HG02981 (cell line): Measurements from ENCODE around the gene PSMB7.

Source experiments
- ATAC-seq: cut with Tn5 transposase; IDR thresholded peaks from one replicate; pipeline ENCODE4 v1.9.1; 2021; ENCODE audit warnings: mild to moderate bottlenecking, moderate library complexity; ENCODE audit not compliant: unreplicated experiment

PSMB7 gene

DNA sequence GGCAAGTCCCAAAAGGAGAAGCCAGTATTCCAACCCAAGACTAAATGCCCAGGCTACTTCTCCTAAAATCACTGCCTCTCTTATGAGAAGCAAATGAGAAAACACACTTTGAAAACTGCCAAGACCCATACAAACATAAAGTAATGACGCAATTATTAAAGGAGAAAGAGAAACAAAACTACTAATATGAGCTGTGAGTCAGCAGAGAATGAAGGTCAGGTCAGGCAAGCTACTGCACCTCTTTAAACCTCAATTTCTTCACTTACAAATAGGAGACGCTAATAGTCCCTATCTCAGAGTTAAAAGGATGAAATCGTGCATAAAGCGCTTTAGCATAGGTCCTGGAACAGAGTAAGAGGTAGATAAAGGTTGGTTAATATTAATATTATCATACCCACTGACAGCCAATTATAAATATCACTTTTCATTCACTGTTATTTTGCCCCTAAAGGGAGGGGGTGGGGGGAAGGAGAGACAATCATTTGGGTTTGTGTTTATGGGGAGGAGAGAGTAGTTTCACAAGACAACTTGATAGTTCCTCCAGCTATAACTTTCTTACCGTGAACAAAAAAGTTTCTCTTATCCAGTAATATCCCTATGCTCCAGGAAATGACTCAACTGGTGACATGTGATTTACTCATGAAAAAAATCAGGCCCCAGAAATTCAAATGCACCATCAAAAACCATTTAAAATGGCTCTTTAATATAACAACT lies 3.6 kb downstream of the PSMB7 start:
- ATAC-seq = no peak

GRCh38 chr9:124410321-124410913 lies 4.8 kb downstream of the PSMB7 start:
- ATAC-seq = no peak

GRCh38 chr9:124409410-124409809 lies 5.8 kb downstream of the PSMB7 start:
- no peak for ATAC-seq

DNA sequence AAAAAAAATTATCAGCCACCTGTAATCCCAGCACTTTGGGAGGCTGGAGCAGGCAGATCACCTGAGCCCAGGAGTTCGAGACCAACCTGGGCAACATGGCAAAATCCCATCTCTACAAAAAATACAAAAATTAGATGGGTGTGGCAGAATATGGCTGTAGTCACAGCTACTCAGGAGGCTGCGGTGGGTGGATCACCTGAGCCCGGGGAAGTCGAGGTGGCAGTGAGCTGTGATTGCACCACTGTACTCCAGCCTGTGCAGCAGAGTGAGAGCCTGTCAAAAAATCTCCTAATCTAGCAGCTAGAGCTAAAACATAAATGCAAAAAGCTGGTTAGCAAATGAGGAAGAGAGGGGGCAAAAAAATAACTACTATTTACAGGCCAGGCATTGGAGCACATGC lies 12.0 kb downstream of the PSMB7 start:
- ATAC-seq = no peak

GRCh38 chr9:124399968-124400940 lies 15.0 kb downstream of the PSMB7 start:
- ATAC-seq = no peak

- ATAC-seq = no peak
Observed at GRCh38 chr9:124399323-124399967, 15.8 kb downstream of the PSMB7 start.

- ATAC-seq = no peak
Observed at GRCh38 chr9:124398191-124398935, 16.9 kb downstream of the PSMB7 start.

DNA sequence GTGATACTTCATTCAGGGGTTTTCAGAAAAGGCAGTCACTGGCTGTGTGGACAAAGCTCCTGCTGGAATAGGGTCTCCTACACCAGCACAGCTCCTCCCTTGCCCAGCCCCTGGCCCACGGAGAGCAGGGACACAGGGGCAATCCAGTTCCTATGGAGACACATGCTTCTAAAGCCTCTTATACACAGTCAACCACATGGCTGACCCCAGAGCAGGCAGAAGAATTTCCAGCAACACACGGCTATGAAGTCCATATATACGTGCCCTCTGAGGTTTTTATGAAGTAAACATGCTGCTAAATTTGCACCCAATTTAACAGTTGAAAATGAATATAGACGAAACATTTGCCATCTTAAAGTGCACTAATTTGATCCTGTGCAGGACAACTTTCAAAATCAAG lies 19.4 kb downstream of the PSMB7 start:
- ATAC-seq = no peak

DNA sequence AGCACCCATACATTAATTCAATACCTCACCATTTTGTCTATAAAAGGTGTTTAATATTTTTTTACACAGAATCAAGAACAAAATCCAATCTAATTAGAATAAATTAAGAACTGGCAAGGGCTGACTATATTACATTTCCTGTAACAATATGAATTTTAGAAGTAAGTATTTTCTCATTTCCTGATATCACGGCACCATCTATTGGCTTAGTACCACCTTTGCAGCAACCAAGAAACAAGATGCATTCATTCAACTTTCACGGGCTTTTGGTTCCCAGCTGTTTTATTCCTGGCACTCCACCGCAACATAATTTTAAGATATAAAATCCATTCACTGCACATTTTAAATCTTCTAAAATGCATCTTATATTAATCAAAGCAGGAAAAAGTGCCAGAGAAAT lies 20.6 kb downstream of the PSMB7 start:
- no peak for ATAC-seq

DNA sequence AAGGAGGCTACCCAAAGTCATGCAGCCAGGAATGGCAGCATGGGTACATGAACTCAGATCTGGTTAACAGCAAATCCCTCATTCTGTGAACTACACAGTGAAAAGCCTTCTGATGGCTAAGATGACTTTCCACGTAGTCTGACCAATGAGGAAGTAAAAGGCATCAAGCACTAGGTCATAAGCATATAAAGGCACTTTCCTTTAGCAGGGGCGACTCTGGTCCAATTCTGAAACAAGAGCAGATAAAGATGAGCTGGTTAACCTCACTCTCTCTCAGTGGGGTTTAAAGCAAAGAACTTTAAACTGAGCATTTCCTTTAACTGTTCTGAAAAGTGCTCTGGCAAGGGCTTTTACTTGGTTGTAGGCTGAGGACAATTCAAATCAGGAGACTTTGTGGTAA lies 21.1 kb downstream of the PSMB7 start:
- no peak for ATAC-seq

- ATAC-seq = no peak
Observed at GRCh38 chr9:124392871-124393460, 22.3 kb downstream of the PSMB7 start.

- ATAC-seq = no peak
Observed at GRCh38 chr9:124392254-124392870, 22.9 kb downstream of the PSMB7 start.

DNA sequence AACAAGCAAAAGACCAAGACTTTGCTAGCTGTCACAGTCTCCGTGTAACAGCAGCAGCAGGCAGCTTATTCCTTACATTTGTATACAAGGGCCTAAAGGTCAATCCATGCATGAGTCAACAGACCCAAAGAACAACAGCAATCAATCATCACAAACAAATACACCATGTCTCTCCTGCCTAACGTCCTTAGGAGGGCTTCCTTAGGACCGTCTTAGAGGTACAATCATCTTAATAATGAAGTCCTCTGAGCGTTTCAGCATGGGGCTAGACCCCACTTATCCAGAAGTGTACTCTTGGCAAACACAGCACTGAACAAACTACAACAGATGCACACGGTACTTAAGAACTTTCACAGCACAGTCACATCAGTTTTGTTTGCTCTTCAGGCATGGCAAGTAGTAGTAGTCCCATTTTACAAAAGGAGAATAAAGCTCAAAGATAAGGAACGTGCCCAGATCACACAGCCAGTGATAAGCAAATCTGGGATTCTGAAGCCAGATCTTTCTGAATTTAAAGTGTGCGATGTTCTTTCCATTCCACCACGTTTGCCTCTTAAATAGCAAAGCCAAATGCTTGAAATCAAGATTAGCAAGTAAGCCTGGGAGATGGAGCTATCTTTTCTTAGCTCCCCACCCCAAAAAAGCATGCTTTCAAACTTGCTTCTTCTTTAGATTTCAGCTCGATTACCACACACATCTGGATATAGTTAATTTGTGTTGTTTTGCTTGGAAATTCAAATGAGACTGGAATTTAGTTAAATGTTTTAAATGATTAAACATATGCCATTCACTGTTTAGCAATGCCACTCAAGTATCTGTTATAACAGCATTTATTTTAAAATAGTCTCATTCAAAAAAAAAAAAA lies 24.2 kb downstream of the PSMB7 start:
- no peak for ATAC-seq

- no peak for ATAC-seq
Observed at GRCh38 chr9:124389146-124389939, 25.9 kb downstream of the PSMB7 start.

- ATAC-seq = no peak
Observed at GRCh38 chr9:124388275-124389048, 26.8 kb downstream of the PSMB7 start.

DNA sequence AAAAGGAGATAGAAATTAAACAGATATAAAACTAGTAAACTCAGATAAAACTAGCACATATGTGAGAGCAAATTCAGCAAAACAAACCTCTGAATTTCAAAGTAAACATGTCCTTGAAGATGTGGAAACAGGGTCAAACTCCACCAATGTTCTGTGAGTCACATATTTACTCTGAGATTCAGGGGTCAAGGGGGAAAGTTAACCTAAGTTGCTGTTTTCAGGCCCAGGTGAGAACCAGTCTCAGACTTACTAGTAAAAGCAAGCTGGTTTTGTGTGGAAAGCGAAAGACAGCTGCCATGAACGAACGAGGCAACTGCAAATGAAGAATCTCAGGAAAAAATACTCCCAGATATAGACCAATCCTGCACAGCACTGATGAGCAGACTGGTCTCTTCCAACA lies 29.0 kb downstream of the PSMB7 start:
- ATAC-seq = no peak

GRCh38 chr9:124385623-124386022 lies 29.6 kb downstream of the PSMB7 start:
- no peak for ATAC-seq
